WTC11 (cell line): ENCODE measurements around the gene PTPMT1. TPM values are rescaled to one million over a fixed set of nuclear protein-coding genes. Genes with fewer than 3 reads are reported as not detected.

Experiments
- ATAC-seq: fragments of 200-7000 bp; cut with Tn5 transposase; 2 replicates; pipeline ENCODE4 v1.10.0; 2021; ENCODE audit warnings: mild to moderate bottlenecking, moderate library complexity
- CTCF ChIA-PET: fragments of 300-600 bp; sonication (Branson Sonifier 250); formaldehyde crosslinking; loops from one replicate; lab custom pipeline; 2021; ENCODE audit warnings: antibody characterized with exemption; lab: Charles Lee
- POLR2A ChIA-PET: fragments of 350-600 bp; sonication (Branson Sonifier 250); formaldehyde crosslinking; loops from one replicate; lab custom pipeline; 2021; ENCODE audit warnings: antibody characterized with exemption; lab: Charles Lee
- DNase-seq: peaks from one replicate; pipeline ENCODE4 v3.0.0; 2021; ENCODE audit warnings: low spot score
- H3K27ac Mint-ChIP-seq: 2 replicates; pipeline ENCODE4 v1.8.0; 2021; ENCODE audit warnings: mixed read lengths
- H3K27me3 Mint-ChIP-seq: 2 replicates; pipeline ENCODE4 v1.8.0; 2021; ENCODE audit warnings: low read depth, mild to moderate bottlenecking, moderate library complexity, mixed read lengths
- H3K36me3 Mint-ChIP-seq: 2 replicates; pipeline ENCODE4 v1.8.0; 2021; ENCODE audit warnings: mixed read lengths
- H3K4me1 Mint-ChIP-seq: 2 replicates; pipeline ENCODE4 v1.8.0; 2022; ENCODE audit warnings: mixed read lengths
- H3K4me3 Mint-ChIP-seq: 2 replicates; pipeline ENCODE4 v1.8.0; 2021; ENCODE audit warnings: mild to moderate bottlenecking, moderate library complexity, mixed read lengths
- H3K9me3 Mint-ChIP-seq: 2 replicates; pipeline ENCODE4 v1.8.0; 2021; ENCODE audit warnings: mixed read lengths
- CBFB ChIP-seq: sonication (generic); formaldehyde crosslinking; IDR thresholded peaks from 2 replicates; pipeline ENCODE4 v1.8.1; 2022; ENCODE audit warnings: mild to moderate bottlenecking, low read depth, missing genetic modification reagents
- CREM ChIP-seq: sonication (generic); formaldehyde crosslinking; IDR thresholded peaks from 2 replicates; pipeline ENCODE4 v1.8.1; 2022; ENCODE audit warnings: mild to moderate bottlenecking, missing genetic modification reagents, moderate library complexity
- EMX1 ChIP-seq: fragments of 250-450 bp; sonication (Bioruptor Pico); IDR thresholded peaks from 2 replicates; pipeline ENCODE4 v1.8.0; 2021; ENCODE audit warnings: mild to moderate bottlenecking
- FOXJ3 ChIP-seq: sonication (generic); formaldehyde crosslinking; IDR thresholded peaks from 2 replicates; pipeline ENCODE4 v1.9.0; 2021; ENCODE audit warnings: missing genetic modification reagents, mild to moderate bottlenecking, borderline replicate concordance
- FOXK1 ChIP-seq: sonication (generic); formaldehyde crosslinking; IDR thresholded peaks from 2 replicates; pipeline ENCODE4 v1.8.0; 2022; ENCODE audit warnings: mild to moderate bottlenecking, moderate library complexity, missing genetic modification reagents
- FOXP1 ChIP-seq: sonication (generic); formaldehyde crosslinking; IDR thresholded peaks from 2 replicates; pipeline ENCODE4 v1.8.0; 2022; ENCODE audit warnings: missing genetic modification reagents, mild to moderate bottlenecking, moderate library complexity, borderline replicate concordance
- GTF2I ChIP-seq: fragments of 250-450 bp; sonication (Bioruptor Pico); conservative IDR thresholded peaks from 2 replicates; pipeline ENCODE4 v1.4.0; 2021; ENCODE audit warnings: mild to moderate bottlenecking
- KAT7 ChIP-seq: sonication (generic); formaldehyde crosslinking; IDR thresholded peaks from 2 replicates; pipeline ENCODE4 v1.8.1; 2023; ENCODE audit warnings: missing genetic modification reagents, mild to moderate bottlenecking, borderline replicate concordance
- NR2C2 ChIP-seq: sonication (generic); formaldehyde crosslinking; IDR thresholded peaks from 2 replicates; pipeline ENCODE4 v1.8.0; 2022; ENCODE audit warnings: mild to moderate bottlenecking, missing genetic modification reagents
- RORB ChIP-seq: fragments of 250-450 bp; sonication (Bioruptor Pico); IDR thresholded peaks from 2 replicates; pipeline ENCODE4 v1.9.0; 2021; ENCODE audit warnings: mild to moderate bottlenecking
- SP1 ChIP-seq: sonication (generic); formaldehyde crosslinking; conservative IDR thresholded peaks from 2 replicates; pipeline ENCODE4 v1.8.1; 2022; ENCODE audit warnings: missing genetic modification reagents
- TEAD1 ChIP-seq: sonication (generic); formaldehyde crosslinking; IDR thresholded peaks from 2 replicates; pipeline ENCODE4 v1.8.0; 2022; ENCODE audit warnings: mild to moderate bottlenecking, missing genetic modification reagents
- TEAD4 ChIP-seq: sonication (generic); formaldehyde crosslinking; IDR thresholded peaks from 2 replicates; pipeline ENCODE4 v1.8.0; 2022; ENCODE audit warnings: mild to moderate bottlenecking, missing genetic modification reagents
- TP53 ChIP-seq: sonication (generic); formaldehyde crosslinking; IDR thresholded peaks from 2 replicates; pipeline ENCODE4 v1.8.1; 2023; ENCODE audit warnings: mild to moderate bottlenecking, missing genetic modification reagents
- ZBTB21 ChIP-seq: sonication (generic); formaldehyde crosslinking; IDR thresholded peaks from 2 replicates; pipeline ENCODE4 v1.8.1; 2023; ENCODE audit warnings: mild to moderate bottlenecking, missing genetic modification reagents, borderline replicate concordance
- ZNF138 ChIP-seq: sonication (generic); formaldehyde crosslinking; conservative IDR thresholded peaks from 2 replicates; pipeline ENCODE4 v1.8.1; 2022; ENCODE audit warnings: mild to moderate bottlenecking, moderate library complexity, missing genetic modification reagents
- ZNF317 ChIP-seq: sonication (generic); formaldehyde crosslinking; IDR thresholded peaks from 2 replicates; pipeline ENCODE4 v1.8.1; 2023; ENCODE audit warnings: low read depth, mild to moderate bottlenecking, moderate library complexity, missing genetic modification reagents, borderline replicate concordance
- ZNF416 ChIP-seq: fragments of 250-450 bp; sonication (Bioruptor Pico); IDR thresholded peaks from 2 replicates; pipeline ENCODE4 v1.9.0; 2021; ENCODE audit warnings: mild to moderate bottlenecking, inconsistent platforms
- total RNA-seq: library from RNA; stranded (reverse); gene quantifications from 3 replicates; pipeline ENCODE4 v1.2.3, GENCODE V29; 2021
- TF ChIP-seq, protein P1 (sequence below): sonication (generic); formaldehyde crosslinking; IDR thresholded peaks from 2 replicates; pipeline ENCODE4 v1.8.1; 2023; ENCODE audit warnings: mild to moderate bottlenecking, missing genetic modification reagents, moderate library complexity
- TF ChIP-seq, protein P2 (sequence below): sonication (generic); formaldehyde crosslinking; IDR thresholded peaks from 2 replicates; pipeline ENCODE4 v1.8.1; 2022; ENCODE audit warnings: missing genetic modification reagents, borderline replicate concordance
- TF ChIP-seq, protein P3 (sequence below): sonication (generic); formaldehyde crosslinking; IDR thresholded peaks from 2 replicates; pipeline ENCODE4 v1.8.1; 2022; ENCODE audit warnings: mild to moderate bottlenecking, moderate library complexity, missing genetic modification reagents
- TF ChIP-seq, protein P4 (sequence below): fragments of 250-450 bp; sonication (Bioruptor Pico); conservative IDR thresholded peaks from 2 replicates; pipeline ENCODE4 v1.9.0; 2021; ENCODE audit warnings: mild to moderate bottlenecking
- TF ChIP-seq, protein P5 (sequence below): fragments of 250-450 bp; sonication (Bioruptor Pico); IDR thresholded peaks from 2 replicates; pipeline ENCODE4 v1.9.0; 2021; ENCODE audit warnings: mild to moderate bottlenecking, borderline replicate concordance

The PTPMT1 gene
- total RNA-seq, 1 experiment from 2014 or later, result 49.5 TPM

DNA sequence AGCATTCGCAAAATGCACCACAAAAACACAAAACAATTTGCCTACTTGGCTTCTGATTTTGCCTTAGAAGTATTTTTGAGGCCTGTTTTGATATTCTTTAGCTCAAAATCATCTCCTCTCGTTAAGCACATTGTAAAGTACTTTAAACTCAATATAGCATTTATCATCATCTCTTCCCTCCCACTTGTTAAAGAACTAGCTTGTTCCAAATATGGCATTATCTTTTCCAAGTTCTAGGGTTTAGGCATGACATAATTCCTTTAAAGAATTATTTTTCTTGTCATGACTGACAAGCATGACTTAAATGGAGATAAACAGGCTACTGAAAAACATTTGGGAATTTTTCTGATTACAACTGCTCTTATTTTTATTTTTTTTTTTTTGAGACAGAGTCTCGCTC is 33.7 kb upstream of the PTPMT1 start:
- ChIA-PET CTCF (no interaction called here), POLR2A (no interaction called here)
- H3K4me3 Mint-ChIP-seq, result no peak overlapping the region
- H3K27ac Mint-ChIP-seq, result peak overlapping the region; percentile 41; the same call in 1 of the 2 replicates
- TF ChIP-seq TP53 (no peak), RORB (CRISPR knock-in tag) (no peak), CBFB (no peak), ZNF138 (CRISPR knock-in tag) (no peak), FOXK1 (CRISPR knock-in tag) (no peak), TEAD1 (CRISPR knock-in tag) (no peak), FOXP1 (CRISPR knock-in tag) (no peak), GTF2I (CRISPR knock-in tag) (no peak), FOXJ3 (CRISPR knock-in tag) (no peak), ZBTB21 (CRISPR knock-in tag) (no peak), ZNF317 (CRISPR knock-in tag) (no peak), ZNF416 (no peak), SP1 (CRISPR knock-in tag) (no peak)
- TF ChIP-seq, protein P1, sequence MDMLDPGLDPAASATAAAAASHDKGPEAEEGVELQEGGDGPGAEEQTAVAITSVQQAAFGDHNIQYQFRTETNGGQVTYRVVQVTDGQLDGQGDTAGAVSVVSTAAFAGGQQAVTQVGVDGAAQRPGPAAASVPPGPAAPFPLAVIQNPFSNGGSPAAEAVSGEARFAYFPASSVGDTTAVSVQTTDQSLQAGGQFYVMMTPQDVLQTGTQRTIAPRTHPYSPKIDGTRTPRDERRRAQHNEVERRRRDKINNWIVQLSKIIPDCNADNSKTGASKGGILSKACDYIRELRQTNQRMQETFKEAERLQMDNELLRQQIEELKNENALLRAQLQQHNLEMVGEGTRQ (CRISPR knock-in tag), result no peak
- TF ChIP-seq, protein P2, sequence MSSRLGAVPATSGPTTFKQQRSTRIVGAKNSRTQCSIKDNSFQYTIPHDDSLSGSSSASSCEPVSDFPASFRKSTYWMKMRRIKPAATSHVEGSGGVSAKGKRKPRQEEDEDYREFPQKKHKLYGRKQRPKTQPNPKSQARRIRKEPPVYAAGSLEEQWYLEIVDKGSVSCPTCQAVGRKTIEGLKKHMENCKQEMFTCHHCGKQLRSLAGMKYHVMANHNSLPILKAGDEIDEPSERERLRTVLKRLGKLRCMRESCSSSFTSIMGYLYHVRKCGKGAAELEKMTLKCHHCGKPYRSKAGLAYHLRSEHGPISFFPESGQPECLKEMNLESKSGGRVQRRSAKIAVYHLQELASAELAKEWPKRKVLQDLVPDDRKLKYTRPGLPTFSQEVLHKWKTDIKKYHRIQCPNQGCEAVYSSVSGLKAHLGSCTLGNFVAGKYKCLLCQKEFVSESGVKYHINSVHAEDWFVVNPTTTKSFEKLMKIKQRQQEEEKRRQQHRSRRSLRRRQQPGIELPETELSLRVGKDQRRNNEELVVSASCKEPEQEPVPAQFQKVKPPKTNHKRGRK (CRISPR knock-in tag), result no peak
- TF ChIP-seq, protein P3, sequence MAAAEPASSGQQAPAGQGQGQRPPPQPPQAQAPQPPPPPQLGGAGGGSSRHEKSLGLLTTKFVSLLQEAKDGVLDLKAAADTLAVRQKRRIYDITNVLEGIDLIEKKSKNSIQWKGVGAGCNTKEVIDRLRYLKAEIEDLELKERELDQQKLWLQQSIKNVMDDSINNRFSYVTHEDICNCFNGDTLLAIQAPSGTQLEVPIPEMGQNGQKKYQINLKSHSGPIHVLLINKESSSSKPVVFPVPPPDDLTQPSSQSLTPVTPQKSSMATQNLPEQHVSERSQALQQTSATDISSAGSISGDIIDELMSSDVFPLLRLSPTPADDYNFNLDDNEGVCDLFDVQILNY (CRISPR knock-in tag), result no peak
- ATAC-seq (no peak), DNase-seq (no peak)
- no peaks in the 10 kb centered on the region for H3K9me3 Mint-ChIP-seq
- H3K4me1 Mint-ChIP-seq, result peaks cover 17% of the 10 kb centered on the region; the same call in 1 of the 2 replicates
- no peaks in the 10 kb centered on the region for H3K27me3 Mint-ChIP-seq
- H3K36me3 Mint-ChIP-seq, result peaks cover 3% of the 10 kb centered on the region; the same call in 1 of the 2 replicates

DNA sequence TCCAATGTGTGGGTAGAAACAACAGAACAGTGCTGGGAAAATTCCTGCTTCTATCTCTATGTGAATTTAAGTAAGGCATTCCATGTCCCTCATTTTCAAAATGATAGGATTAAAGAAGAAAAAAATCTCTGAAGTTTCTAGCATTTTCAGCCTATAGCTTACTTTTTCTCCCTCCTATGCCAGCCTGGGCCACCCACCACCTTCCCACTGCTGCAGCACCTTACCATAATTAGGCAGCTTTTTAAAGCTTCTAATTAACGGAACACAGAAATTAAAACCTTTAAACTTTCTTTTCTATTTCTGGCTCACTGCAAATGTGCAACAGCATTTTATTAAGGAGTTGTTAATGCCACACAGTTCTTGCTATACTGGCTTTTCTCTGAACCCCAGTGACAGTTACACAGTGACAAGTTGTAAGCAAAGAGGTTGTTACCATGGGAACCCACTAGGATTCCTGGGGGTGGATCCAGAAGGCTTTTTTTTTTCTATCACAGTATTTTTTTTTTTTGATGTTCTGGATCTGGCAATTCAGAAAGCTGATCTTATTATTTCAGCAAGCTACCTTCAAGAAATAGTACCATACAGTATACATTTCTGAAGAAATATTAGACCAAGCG is 32.7 kb upstream of the PTPMT1 start:
- Mint-ChIP-seq H3K4me1 (peaks cover 13% of the 10 kb centered on the region; the same call in 1 of the 2 replicates), H3K9me3 (no peaks in the 10 kb centered on the region), H3K27ac (no peak overlapping the region), H3K4me3 (no peak overlapping the region), H3K27me3 (no peaks in the 10 kb centered on the region), H3K36me3 (peaks cover 3% of the 10 kb centered on the region; the same call in 1 of the 2 replicates)
- DNase-seq, result no peak
- ChIA-PET CTCF (interaction anchor here (1.3 to 2.2 kb wide), 2 partner anchors 21 to 33 kb away, joined by 4 to 10 read pairs; no protein-coding TSS in a partner anchor), POLR2A (interaction anchor here (0.6 kb wide), 1 partner anchor 136 kb away, joined by 3 read pairs; no protein-coding TSS in a partner anchor)
- no peak for ATAC-seq
- TF ChIP-seq FOXK1 (CRISPR knock-in tag) (no peak), TEAD1 (CRISPR knock-in tag) (no peak), KAT7 (CRISPR knock-in tag) (no peak), TEAD4 (CRISPR knock-in tag) (no peak), CREM (CRISPR knock-in tag) (no peak), EMX1 (CRISPR knock-in tag) (no peak), NR2C2 (CRISPR knock-in tag) (no peak)
- TF ChIP-seq, protein P4, sequence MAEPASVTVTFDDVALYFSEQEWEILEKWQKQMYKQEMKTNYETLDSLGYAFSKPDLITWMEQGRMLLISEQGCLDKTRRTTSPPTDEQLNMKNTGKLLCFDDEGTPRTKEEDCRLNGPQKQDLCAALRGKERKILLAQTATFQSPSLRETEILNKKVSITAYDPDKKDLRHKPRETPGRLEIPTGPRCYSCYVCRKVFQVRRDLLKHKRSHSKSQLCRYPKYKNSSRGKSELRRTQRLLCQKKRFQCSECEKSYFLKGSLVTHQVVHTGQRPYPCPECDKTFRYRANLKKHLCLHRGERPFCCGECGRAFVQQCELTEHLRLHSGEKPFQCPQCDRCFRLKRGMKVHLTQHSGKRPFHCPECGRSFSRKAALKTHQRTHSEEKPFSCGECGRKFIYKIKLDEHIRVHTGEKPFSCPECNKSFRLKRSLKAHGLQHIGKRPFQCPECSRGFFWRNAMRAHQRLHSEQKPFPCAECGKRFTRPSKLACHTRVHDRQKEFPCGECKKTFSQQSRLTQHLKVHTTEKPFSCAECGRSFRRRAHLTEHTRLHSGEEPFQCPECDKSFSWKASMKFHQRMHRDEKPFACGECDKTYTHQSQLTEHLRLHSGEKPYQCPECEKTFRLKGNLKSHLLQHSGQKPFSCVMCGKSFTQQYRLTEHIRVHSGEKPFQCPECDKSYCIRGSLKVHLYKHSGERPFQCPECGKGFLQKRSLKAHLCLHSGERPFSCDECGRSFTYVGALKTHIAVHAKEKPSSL, result no peak
- TF ChIP-seq, protein P5, sequence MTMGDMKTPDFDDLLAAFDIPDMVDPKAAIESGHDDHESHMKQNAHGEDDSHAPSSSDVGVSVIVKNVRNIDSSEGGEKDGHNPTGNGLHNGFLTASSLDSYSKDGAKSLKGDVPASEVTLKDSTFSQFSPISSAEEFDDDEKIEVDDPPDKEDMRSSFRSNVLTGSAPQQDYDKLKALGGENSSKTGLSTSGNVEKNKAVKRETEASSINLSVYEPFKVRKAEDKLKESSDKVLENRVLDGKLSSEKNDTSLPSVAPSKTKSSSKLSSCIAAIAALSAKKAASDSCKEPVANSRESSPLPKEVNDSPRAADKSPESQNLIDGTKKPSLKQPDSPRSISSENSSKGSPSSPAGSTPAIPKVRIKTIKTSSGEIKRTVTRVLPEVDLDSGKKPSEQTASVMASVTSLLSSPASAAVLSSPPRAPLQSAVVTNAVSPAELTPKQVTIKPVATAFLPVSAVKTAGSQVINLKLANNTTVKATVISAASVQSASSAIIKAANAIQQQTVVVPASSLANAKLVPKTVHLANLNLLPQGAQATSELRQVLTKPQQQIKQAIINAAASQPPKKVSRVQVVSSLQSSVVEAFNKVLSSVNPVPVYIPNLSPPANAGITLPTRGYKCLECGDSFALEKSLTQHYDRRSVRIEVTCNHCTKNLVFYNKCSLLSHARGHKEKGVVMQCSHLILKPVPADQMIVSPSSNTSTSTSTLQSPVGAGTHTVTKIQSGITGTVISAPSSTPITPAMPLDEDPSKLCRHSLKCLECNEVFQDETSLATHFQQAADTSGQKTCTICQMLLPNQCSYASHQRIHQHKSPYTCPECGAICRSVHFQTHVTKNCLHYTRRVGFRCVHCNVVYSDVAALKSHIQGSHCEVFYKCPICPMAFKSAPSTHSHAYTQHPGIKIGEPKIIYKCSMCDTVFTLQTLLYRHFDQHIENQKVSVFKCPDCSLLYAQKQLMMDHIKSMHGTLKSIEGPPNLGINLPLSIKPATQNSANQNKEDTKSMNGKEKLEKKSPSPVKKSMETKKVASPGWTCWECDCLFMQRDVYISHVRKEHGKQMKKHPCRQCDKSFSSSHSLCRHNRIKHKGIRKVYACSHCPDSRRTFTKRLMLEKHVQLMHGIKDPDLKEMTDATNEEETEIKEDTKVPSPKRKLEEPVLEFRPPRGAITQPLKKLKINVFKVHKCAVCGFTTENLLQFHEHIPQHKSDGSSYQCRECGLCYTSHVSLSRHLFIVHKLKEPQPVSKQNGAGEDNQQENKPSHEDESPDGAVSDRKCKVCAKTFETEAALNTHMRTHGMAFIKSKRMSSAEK (CRISPR knock-in tag), result no peak
